Body of pancreas (tissue), 4 donors: ENCODE measurements around the gene ALG12.

Experiments
- CTCF ChIP-seq, 7 experiments: fragments of 450-650 bp in 4 of 7; fragments of 200-600 bp in 3 of 7; sonication (generic) in 3 of 7; IDR thresholded peaks; one replicate each; pipeline ENCODE4 v1.5.1; 2016 to 2019; ENCODE audit warnings: antibody characterized with exemption in 7 of 7
- POLR2A ChIP-seq, 3 donors: fragments of 450-650 bp; IDR thresholded peaks; one replicate each; pipeline ENCODE4 v1.6.1; 2016; ENCODE audit warnings: antibody characterized with exemption in 3 of 3, mild to moderate bottlenecking in 2 of 3

GRCh38 chr22:49942565-49943404 is 24.5 kb upstream of the ALG12 start:
- TF ChIP-seq CTCF (IDR thresholded peaks at IDR 0.05) (no peak), POLR2A (IDR thresholded peaks at IDR 0.05) (no peak)
